ENCODE measurements around the gene SLC22A4. TPM values are rescaled to one million over a fixed set of nuclear protein-coding genes. Genes with fewer than 3 reads are reported as not detected.

The SLC22A4 gene
- total RNA-seq, 1 experiment from 2014 or later = 1.5 TPM

- BruUV-seq (replicated peaks) = no TSS peak
- H3K4me1 ChIP-seq (ENCODE audit: control insufficient read depth, insufficient read depth, low read length) = peaks cover 6% of the 10 kb centered on the region
- H3K4me3 ChIP-seq (ENCODE audit: low read depth in 2 of 2, low read length in 2 of 2) = no peak overlapping the region
- intact Hi-C loops (cut with micrococcal nuclease; ENCODE audit: unreplicated experiment) (no loop called here), in situ Hi-C loops (cut with HindIII; ENCODE audit: low pct_unique_long_range_greater_than_20kb, low sequenced_read_pairs) (no loop called here)
- ATAC-seq (no peak), DNase-seq (ENCODE audit: low read depth, low spot score) (no peak)
- TF ChIP-seq SIN3A (IDR thresholded peaks at IDR 0.05; ENCODE audit: borderline replicate concordance, insufficient read depth, low read depth, low read length) (no peak), POLR2AphosphoS5 (IDR thresholded peaks at IDR 0.05; ENCODE audit: low read depth, low read length) (no peak), REST (IDR thresholded peaks at IDR 0.05; ENCODE audit: insufficient read depth in 1 of 2, low read depth in 2 of 2, low read length in 1 of 2) (no peak), TCF7L2 (IDR thresholded peaks at IDR 0.05; ENCODE audit: low read depth, low read length) (no peak), CTCF (IDR thresholded peaks at IDR 0.05) (no peak)
- no peaks in the 10 kb centered on the region for H3K9me3 ChIP-seq (ENCODE audit: control insufficient read depth, insufficient read depth, low read depth, low read length)
- no peaks in the 10 kb centered on the region for H3K36me3 ChIP-seq (ENCODE audit: control insufficient read depth, insufficient read depth, low read length)
- ChIA-PET CTCF (no interaction called here), POLR2A (no interaction called here)
- no peaks in the 10 kb centered on the region for H3K27me3 ChIP-seq (ENCODE audit: control insufficient read depth, insufficient read depth, low read length)
- H3K27ac ChIP-seq (ENCODE audit: low read length) = no peak overlapping the region
These were observed 20.6 kb upstream of the SLC22A4 start for GRCh38 chr5:132273631-132274030.

GRCh38 chr5:132274050-132274792 is 20.0 kb upstream of the SLC22A4 start:
- H3K27me3 ChIP-seq (ENCODE audit: control insufficient read depth, insufficient read depth, low read length) = no peaks in the 10 kb centered on the region
- H3K9me3 ChIP-seq (ENCODE audit: control insufficient read depth, insufficient read depth, low read depth, low read length) = no peaks in the 10 kb centered on the region
- H3K4me1 ChIP-seq (ENCODE audit: control insufficient read depth, insufficient read depth, low read length) = peaks cover 4% of the 10 kb centered on the region
- in situ Hi-C loops (cut with HindIII; ENCODE audit: low pct_unique_long_range_greater_than_20kb, low sequenced_read_pairs) (no loop called here), intact Hi-C loops (cut with micrococcal nuclease; ENCODE audit: unreplicated experiment) (no loop called here)
- no peak overlapping the region for H3K27ac ChIP-seq (ENCODE audit: low read length)
- ChIA-PET CTCF (interaction anchor here (0.6 kb wide), 1 partner anchor 546 kb away, joined by 14 read pairs; no protein-coding TSS in a partner anchor), POLR2A (interaction anchor here (0.7 kb wide), 1 partner anchor 18 kb away, joined by 3 read pairs; no protein-coding TSS in a partner anchor)
- no peak overlapping the region for H3K4me3 ChIP-seq (ENCODE audit: low read depth in 2 of 2, low read length in 2 of 2)
- H3K36me3 ChIP-seq (ENCODE audit: control insufficient read depth, insufficient read depth, low read length) = no peaks in the 10 kb centered on the region
- TF ChIP-seq SIN3A (IDR thresholded peaks at IDR 0.05; ENCODE audit: borderline replicate concordance, insufficient read depth, low read depth, low read length) = no peak
- no peak for TF ChIP-seq POLR2AphosphoS5 (IDR thresholded peaks at IDR 0.05; ENCODE audit: low read depth, low read length)
- no peak for TF ChIP-seq TCF7L2 (IDR thresholded peaks at IDR 0.05; ENCODE audit: low read depth, low read length)
- TF ChIP-seq CTCF (IDR thresholded peaks at IDR 0.05) = no peak
- no peak for TF ChIP-seq REST (IDR thresholded peaks at IDR 0.05; ENCODE audit: insufficient read depth in 1 of 2, low read depth in 2 of 2, low read length in 1 of 2)
- ATAC-seq (no peak), DNase-seq (ENCODE audit: low read depth, low spot score) (no peak)
- BruUV-seq (replicated peaks) = no TSS peak

All from Panc1 (cell line).